T1000 (cell line): Measurements from ENCODE around the gene UBQLN2.
"Not testable (repeated sequence)": the region's sequence is repeated elsewhere in the genome, so short reads cannot be mapped to it uniquely, and the experiment has no call there.

ENCODE experiments used
- DNase-seq: peaks from one replicate; lab custom pipeline; 2025; ENCODE audit warnings: mixed read lengths; lab: John Stamatoyannopoulos, UW

UBQLN2 gene

DNA sequence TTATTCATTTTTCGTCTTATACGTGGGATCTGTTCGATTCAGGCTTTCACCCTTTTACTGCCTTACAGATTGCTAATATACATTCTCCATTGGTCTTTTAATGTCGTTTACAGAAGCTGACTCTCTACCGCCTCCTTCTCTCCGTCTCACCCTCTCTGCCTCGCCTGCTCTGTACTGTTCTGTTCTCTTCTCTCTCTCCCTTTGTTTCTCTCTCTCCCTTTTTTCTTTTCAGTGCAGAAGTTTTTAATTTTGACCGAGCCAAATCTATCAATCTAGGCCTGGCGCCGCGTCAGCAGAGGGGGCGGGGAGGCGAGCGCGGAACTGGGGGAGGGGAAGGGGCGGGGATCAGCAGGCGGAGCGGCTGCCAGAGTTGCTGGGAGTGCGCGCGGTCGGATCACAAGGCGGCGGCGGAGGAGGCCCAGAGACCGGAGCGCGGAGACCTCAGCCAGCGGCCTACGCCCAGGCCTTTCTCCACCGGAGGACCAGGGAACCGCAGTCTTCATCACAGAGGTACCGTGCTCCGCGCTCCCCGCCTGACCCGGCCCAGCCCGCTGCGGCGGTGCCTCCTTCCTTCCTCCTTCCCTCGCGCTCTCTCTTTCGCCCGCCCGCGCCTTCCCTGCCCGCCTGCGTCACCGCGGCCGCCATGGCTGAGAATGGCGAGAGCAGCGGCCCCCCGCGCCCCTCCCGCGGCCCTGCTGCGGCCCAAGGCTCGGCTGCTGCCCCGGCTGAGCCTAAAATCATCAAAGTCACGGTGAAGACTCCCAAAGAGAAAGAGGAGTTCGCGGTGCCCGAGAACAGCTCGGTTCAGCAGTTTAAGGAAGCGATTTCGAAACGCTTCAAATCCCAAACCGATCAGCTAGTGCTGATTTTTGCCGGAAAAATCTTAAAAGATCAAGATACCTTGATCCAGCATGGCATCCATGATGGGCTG lies at the start of gene UBQLN2:
Gene UBQLN2 (plus strand): TSS at position 397 of the 931 bp plus-strand sequence. CDS start 247 bp downstream, at position 644.
- DNase-seq: peak; percentile 57

- no peak for DNase-seq
These were observed 43.8 kb upstream of the UBQLN2 start for GRCh38 chrX:56519642-56520041.

GRCh38 chrX:56529482-56530007 lies 33.9 kb upstream of the UBQLN2 start:
- DNase-seq: not testable (repeated sequence)

- DNase-seq: no peak
These were observed 33.4 kb upstream of the UBQLN2 start for GRCh38 chrX:56530011-56530410.

DNA sequence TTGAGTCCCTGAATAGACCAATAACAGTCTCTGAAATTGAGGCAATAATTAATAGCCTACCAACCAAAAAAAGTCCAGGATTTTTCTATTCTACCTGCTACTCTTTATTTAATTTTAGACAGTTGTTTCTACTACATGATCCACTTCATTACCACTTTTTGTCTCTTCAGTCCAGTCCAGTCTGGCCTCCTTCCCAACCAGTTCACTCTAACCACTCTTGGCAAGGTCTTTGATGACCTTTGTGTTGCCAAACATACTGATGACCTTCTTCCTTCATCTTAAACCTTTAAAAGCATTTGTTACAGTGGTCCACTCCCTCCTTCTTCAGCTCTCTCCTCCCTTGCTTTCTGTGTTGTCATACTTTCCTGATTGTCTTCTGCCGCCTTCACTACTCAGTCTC lies 12.8 kb upstream of the UBQLN2 start:
- no peak for DNase-seq

DNA sequence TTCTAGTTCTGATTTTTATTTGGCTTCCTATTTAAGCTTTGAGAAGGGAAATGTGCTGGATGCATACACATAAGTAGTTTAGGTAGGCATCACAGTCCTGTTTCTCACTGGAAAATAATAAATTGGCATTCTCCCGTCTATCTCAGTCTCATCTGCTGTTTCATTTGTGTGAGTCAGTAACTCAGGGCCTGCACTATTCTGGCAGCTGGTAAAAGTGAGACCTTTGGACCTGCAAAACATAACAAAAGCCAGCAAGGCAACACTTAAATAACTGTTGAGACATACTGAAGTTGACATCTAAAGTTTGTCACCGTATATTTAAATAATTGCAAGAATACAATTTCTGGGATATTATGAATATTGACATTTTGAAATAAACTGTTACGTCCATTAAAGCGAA lies 8.6 kb upstream of the UBQLN2 start:
- no peak for DNase-seq

GRCh38 chrX:56557376-56557929 lies 6.0 kb upstream of the UBQLN2 start:
- DNase-seq: no peak

DNA sequence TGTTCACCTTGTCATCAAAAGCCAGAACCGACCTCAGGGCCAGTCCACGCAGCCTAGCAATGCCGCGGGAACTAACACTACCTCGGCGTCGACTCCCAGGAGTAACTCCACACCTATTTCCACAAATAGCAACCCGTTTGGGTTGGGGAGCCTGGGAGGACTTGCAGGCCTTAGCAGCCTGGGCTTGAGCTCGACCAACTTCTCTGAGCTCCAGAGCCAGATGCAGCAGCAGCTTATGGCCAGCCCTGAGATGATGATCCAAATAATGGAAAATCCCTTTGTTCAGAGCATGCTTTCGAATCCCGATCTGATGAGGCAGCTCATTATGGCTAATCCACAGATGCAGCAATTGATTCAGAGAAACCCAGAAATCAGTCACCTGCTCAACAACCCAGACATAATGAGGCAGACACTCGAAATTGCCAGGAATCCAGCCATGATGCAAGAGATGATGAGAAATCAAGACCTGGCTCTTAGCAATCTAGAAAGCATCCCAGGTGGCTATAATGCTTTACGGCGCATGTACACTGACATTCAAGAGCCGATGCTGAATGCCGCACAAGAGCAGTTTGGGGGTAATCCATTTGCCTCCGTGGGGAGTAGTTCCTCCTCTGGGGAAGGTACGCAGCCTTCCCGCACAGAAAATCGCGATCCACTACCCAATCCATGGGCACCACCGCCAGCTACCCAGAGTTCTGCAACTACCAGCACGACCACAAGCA lies 898 bp downstream of the UBQLN2 start:
- no peak for DNase-seq

DNA sequence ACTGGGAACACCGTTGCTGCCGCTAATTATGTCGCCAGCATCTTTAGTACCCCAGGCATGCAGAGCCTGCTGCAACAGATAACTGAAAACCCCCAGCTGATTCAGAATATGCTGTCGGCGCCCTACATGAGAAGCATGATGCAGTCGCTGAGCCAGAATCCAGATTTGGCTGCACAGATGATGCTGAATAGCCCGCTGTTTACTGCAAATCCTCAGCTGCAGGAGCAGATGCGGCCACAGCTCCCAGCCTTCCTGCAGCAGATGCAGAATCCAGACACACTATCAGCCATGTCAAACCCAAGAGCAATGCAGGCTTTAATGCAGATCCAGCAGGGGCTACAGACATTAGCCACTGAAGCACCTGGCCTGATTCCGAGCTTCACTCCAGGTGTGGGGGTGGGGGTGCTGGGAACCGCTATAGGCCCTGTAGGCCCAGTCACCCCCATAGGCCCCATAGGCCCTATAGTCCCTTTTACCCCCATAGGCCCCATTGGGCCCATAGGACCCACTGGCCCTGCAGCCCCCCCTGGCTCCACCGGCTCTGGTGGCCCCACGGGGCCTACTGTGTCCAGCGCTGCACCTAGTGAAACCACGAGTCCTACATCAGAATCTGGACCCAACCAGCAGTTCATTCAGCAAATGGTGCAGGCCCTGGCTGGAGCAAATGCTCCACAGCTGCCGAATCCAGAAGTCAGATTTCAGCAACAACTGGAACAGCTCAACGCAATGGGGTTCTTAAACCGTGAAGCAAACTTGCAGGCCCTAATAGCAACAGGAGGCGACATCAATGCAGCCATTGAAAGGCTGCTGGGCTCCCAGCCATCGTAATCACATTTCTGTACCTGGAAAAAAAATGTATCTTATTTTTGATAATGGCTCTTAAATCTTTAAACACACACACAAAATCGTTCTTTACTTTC lies 1.8 kb downstream of the UBQLN2 start:
- DNase-seq: no peak

DNA sequence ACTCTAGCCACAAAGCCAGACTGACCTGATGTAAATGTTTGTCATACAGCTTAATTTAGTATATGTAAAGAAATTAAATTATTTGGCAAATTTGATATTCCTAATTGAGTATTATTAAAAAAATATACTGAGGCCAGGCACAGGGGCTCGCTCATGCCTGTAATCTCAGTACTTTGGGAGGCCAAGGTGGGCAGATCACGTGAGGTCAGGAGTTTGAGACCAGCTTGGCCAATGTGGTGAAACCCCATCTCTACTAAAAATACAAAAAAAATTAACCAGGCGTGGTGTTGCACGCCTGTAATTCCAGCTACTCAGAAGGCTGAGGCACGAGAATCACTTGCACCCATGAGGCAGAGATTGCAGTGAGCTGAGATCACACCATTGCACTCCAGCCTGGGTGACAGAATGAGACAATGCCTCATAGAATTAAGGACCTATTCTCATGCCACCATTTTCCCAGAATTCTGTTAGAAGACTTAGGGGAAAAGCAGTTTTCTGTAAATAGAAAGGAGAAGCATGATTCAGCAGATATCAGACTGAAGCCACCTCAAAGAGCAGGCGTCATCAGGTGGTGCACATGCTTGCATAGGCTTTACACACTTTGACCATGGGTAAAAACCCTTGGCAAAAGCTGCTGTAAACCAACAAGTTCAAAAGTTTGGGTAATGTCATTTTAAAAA lies 6.1 kb downstream of the UBQLN2 start:
- no peak for DNase-seq

GRCh38 chrX:56572975-56573374 lies 9.5 kb downstream of the UBQLN2 start:
- DNase-seq: no peak

DNA sequence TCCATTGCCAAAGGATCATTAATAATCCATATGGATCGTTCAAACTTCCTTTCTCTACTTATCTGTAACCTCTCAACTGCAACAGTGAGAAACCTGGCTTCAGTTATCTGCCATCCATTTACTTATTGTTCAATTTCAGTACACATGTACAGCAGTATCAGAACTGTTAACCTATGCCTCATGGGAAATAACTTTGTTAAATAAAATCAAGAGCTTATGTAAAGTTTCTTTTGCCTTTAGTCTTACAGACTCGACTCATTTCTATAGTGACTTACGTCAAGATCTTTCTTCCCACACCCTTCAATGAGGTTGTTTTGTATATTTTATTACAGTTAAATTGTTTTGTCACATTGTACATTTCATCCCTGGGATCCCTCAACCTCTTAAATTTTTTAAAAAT lies 11.4 kb downstream of the UBQLN2 start:
- no peak for DNase-seq

DNA sequence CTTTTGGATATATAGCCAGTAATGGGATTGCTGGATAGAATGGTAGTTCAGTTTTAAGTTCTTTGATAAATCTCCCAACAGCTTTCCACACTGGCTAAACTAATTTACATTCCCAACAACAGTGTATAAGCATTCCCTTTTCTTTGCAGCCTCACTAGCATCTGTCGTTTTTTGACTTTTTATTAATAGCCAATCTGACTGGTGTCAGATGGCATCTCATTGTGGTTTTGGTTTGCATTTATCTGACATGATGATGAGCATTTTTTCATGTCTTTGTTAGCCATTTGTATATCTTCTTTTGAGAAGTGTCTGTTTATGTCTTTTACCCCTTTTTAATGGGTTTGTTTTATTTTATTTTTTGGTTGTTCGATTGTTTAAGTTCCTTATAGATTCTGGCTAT lies 13.3 kb downstream of the UBQLN2 start:
- DNase-seq: no peak

- no peak for DNase-seq
These were observed 25.2 kb downstream of the UBQLN2 start for GRCh38 chrX:56588397-56589188.

- DNase-seq: not testable (repeated sequence)
These were observed 28.4 kb downstream of the UBQLN2 start for GRCh38 chrX:56591830-56592229.

GRCh38 chrX:56600141-56600540 lies 36.7 kb downstream of the UBQLN2 start:
- DNase-seq: no peak

- DNase-seq: no peak
These were observed 37.6 kb downstream of the UBQLN2 start for GRCh38 chrX:56600987-56601386.

DNA sequence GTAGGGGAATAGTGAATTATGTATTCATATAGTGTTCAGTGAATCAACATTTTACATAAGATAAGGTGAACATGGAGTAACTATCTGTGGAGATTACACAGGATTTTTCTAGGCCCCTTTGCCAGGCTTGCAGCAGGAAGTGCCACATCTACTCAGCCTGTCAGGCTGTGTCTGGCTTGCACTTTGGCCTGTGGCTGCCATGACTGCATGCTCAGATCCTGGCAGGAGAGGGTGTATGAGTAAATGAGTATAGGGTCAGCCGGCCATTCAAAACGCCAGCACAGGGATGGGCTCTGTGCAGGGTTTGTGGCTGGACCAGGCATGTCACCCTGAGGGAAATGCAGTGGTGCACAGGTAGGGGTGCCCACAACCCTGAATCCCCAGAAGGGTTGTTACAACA lies 51.9 kb downstream of the UBQLN2 start:
- DNase-seq: no peak
